ENCODE results near the gene NRSN1.

- TF ChIP-seq ZBTB43 (CRISPR knock-in tag; conservative IDR thresholded peaks at IDR 0.05): no peak
- TF ChIP-seq GATA4 (IDR thresholded peaks at IDR 0.05; ENCODE audit: borderline replicate concordance, low read depth): no peak
- no peak for TF ChIP-seq EZH2 (conservative IDR thresholded peaks at IDR 0.05; ENCODE audit: low read depth, low read length)
- TF ChIP-seq CTCF (CRISPR knock-in tag; IDR thresholded peaks at IDR 0.05): no peak
- TF ChIP-seq GTF2F1 (IDR thresholded peaks at IDR 0.05; ENCODE audit: low read length): no peak
- no peak for TF ChIP-seq USF2 (IDR thresholded peaks at IDR 0.05; ENCODE audit: low read depth, low read length)
- TF ChIP-seq USF2 (CRISPR knock-in tag; IDR thresholded peaks at IDR 0.05; ENCODE audit: borderline replicate concordance): no peak
- TF ChIP-seq ASH2L (IDR thresholded peaks at IDR 0.05; ENCODE audit: insufficient read length, low read depth, low read length): peak; percentile 59
- no peak for TF ChIP-seq YEATS2 (CRISPR knock-in tag; IDR thresholded peaks at IDR 0.05; ENCODE audit: borderline replicate concordance)
- no peak; the same call in 1 of the 2 replicates for TF ChIP-seq ZGPAT (CRISPR knock-in tag; IDR thresholded peaks at IDR 0.05)
- no peak for TF ChIP-seq POLR2A (IDR thresholded peaks at IDR 0.05; ENCODE audit: insufficient read depth in 1 of 2, low read depth in 2 of 2, low read length in 2 of 2)
These were observed 69.1 kb downstream of the NRSN1 start for GRCh38 chr6:24194978-24195700.
